RWPE2 (cell line): ENCODE data around the gene BRAT1.

Experiments used
- ATAC-seq: fragments of 200-7000 bp; cut with Tn5 transposase; 3 replicates; pipeline ENCODE4 v1.9.1; 2021; ENCODE audit warnings: low read depth
- DNase-seq: peaks from one replicate; pipeline ENCODE4 v3.0.0-alpha.2; 2020; ENCODE audit warnings: low spot score
- H3K27ac ChIP-seq: fragments of 450-650 bp; 2 replicates; pipeline ENCODE4 v1.5.1; 2017; ENCODE audit warnings: mild to moderate bottlenecking; ENCODE audit not compliant: poor library complexity, severe bottlenecking
- H3K27me3 ChIP-seq: fragments of 250-450 bp; sonication (Bioruptor Pico); 2 replicates; pipeline ENCODE4 v1.5.1; 2021; ENCODE audit warnings: mild to moderate bottlenecking, moderate library complexity; ENCODE audit not compliant: insufficient read depth, poor library complexity, severe bottlenecking
- H3K36me3 ChIP-seq: fragments of 250-450 bp; sonication (Bioruptor Pico); 2 replicates; pipeline ENCODE4 v1.5.1; 2020; ENCODE audit warnings: low read depth, mild to moderate bottlenecking, moderate library complexity
- H3K4me1 ChIP-seq: fragments of 250-450 bp; sonication (Bioruptor Pico); 2 replicates; pipeline ENCODE4 v1.5.1; 2021; ENCODE audit warnings: mild to moderate bottlenecking, moderate library complexity; ENCODE audit not compliant: insufficient read depth, poor library complexity, severe bottlenecking
- H3K4me3 ChIP-seq: fragments of 250-450 bp; sonication (Bioruptor Pico); 2 replicates; pipeline ENCODE4 v1.5.1; 2021; ENCODE audit warnings: mild to moderate bottlenecking, moderate library complexity; ENCODE audit not compliant: severe bottlenecking
- H3K9me3 ChIP-seq: fragments of 250-450 bp; sonication (Bioruptor Pico); 2 replicates; pipeline ENCODE4 v1.5.1; 2021; ENCODE audit warnings: mild to moderate bottlenecking, moderate library complexity; ENCODE audit not compliant: severe bottlenecking
- TF ChIP-seq, protein P1 (sequence below): fragments of 450-650 bp; IDR thresholded peaks from one replicate; pipeline ENCODE4 v1.5.1; 2017; ENCODE audit warnings: mild to moderate bottlenecking, moderate library complexity; ENCODE audit not compliant: poor library complexity, severe bottlenecking

Gene BRAT1

DNA sequence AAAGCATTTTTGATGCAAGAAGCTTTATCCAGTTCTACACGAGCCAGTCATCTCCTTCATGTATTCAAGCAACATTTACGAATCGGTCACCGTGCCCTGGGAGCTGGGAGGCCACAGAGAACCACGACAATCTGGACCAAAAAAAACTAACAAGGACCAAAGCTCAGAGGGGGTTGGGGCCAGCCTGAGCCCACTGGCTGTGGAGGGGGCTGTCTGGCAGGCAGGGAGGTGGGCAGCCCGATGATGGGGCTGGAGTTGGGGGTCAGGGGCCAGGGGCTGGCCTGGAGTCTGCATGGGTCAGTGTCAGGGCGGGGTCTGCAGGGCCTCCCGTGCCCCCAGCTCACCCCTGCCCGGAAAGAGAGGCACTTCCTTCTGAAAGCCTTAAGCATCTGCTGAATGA lies 66.6 kb downstream of the BRAT1 start:
- Histone ChIP-seq H3K36me3 (no peaks in the 10 kb centered on the region), H3K4me1 (no peaks in the 10 kb centered on the region), H3K27me3 (no peaks in the 10 kb centered on the region), H3K9me3 (no peaks in the 10 kb centered on the region), H3K4me3 (no peak overlapping the region), H3K27ac (no peak overlapping the region)
- TF ChIP-seq, protein P1, sequence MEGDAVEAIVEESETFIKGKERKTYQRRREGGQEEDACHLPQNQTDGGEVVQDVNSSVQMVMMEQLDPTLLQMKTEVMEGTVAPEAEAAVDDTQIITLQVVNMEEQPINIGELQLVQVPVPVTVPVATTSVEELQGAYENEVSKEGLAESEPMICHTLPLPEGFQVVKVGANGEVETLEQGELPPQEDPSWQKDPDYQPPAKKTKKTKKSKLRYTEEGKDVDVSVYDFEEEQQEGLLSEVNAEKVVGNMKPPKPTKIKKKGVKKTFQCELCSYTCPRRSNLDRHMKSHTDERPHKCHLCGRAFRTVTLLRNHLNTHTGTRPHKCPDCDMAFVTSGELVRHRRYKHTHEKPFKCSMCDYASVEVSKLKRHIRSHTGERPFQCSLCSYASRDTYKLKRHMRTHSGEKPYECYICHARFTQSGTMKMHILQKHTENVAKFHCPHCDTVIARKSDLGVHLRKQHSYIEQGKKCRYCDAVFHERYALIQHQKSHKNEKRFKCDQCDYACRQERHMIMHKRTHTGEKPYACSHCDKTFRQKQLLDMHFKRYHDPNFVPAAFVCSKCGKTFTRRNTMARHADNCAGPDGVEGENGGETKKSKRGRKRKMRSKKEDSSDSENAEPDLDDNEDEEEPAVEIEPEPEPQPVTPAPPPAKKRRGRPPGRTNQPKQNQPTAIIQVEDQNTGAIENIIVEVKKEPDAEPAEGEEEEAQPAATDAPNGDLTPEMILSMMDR = no peak
- ATAC-seq = no peak
- no peak for DNase-seq

- H3K27me3 ChIP-seq = no peaks in the 10 kb centered on the region
- no peaks in the 10 kb centered on the region for H3K36me3 ChIP-seq
- TF ChIP-seq, protein P1 = no peak
- ATAC-seq (no peak), DNase-seq (no peak)
- H3K4me1 ChIP-seq = no peaks in the 10 kb centered on the region
- no peak overlapping the region for H3K4me3 ChIP-seq
- H3K27ac ChIP-seq = no peak overlapping the region
- H3K9me3 ChIP-seq = no peaks in the 10 kb centered on the region
Measured at GRCh38 chr7:2488272-2488645, 67.1 kb downstream of the BRAT1 start.
